ENCODE measurements around the gene PLEKHO2.

- TF ChIP-seq CTCF (IDR thresholded peaks at IDR 0.05; ENCODE audit: insufficient read depth, low read length) (no peak), POLR2AphosphoS5 (IDR thresholded peaks at IDR 0.05; ENCODE audit: low read depth) (no peak), REST (IDR thresholded peaks at IDR 0.05; ENCODE audit: insufficient replicate concordance, low read depth) (no peak)
These were observed 20.2 kb downstream of the PLEKHO2 start for GRCh38 chr15:64861960-64862359.
